ENCODE results near the gene LCN6.
"Not testable (repeated sequence)": the region's sequence is repeated elsewhere in the genome, so short reads cannot be mapped to it uniquely, and the experiment has no call there.

Gene LCN6

DNA sequence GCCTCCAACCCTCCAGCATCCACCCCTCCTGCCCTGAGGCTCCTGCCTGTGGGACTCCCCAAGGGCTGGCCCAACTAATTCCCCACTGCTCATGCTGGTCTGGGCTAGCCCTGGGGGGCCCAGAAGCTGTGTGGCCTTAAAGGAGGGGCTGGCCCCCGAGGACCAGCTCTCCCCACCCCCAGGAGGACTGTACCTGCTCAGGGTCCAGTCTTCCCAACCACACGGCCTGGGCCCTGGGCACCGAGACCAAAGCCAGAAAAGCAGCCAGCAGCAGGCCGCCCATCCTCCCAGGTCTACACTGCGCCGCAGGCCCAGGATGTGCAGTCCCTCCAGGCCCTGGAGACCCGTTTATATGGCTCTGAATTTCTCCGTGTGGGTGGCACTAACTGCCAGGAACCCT, at the start of gene LCN6:
LCN6 (minus strand) TSS at position 325 of the 400 bp plus-strand sequence; CDS start at position 283, 42 bp downstream.
- DNase-seq (ENCODE audit: low spot score): no peak

- not testable (repeated sequence) for DNase-seq (ENCODE audit: low spot score)
Observed at GRCh38 chr9:136796775-136797347, 48.5 kb upstream of the LCN6 start.

GRCh38 chr9:136796238-136796774, 48.0 kb upstream of the LCN6 start, which contains the start of gene CCDC183:
Gene CCDC183, plus strand, starts transcription at chr9:136796338. Its CDS starts 60 bp downstream, at chr9:136796398.
- DNase-seq (ENCODE audit: low spot score): no peak

DNA sequence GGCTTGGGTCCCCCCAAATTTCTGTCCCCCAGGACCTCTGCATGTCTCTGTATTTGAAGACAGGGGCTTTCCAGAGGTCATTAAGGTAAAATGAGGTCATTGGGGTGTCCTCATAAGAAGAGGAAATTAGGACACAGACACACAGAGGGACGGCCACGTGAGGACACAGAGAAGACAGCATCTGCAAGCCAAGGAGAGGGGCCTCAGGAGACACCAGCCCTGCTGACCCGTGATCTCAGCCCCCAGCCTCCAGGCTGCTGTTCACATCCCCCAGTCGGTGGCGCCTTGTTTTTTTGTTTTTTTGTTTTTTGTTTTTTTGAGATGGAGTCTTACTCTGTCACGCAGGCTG, 46.6 kb upstream of the LCN6 start:
- DNase-seq (ENCODE audit: low spot score): no peak

DNA sequence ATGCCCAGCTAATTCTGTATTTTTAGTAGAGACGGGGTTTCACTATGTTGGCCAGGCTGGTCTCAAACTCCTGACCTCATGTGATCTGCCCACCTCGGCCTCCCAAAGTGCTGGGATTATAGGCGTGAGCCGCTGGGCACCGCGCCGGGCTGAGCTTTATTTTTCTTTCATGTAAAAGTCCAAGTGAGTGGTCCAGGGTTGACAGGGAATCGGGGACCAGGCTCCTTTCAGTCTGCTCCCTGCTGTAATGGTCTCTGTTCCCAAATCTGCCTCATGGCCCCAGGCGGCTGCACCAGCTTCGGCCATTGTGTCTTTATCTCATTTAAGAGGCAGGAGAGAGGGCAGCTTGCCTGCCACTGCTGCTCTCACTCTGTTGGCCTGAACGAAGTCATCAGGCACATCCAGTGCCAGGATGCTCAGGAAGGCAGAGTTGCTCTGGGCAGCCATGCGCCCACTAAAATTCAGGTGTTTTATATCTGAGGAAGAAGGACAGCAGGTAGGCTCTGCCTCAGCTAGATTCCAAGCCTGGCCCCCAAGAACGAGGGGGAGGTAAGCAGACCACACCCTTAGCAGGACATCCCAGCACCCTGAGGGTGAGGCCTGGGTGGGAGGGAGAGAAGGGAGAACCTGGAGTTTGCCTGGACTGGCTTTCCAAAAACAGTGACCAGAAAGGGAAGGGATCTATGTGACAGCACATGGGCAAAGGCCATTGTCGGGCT, 46.1 kb upstream of the LCN6 start:
- no peak for DNase-seq (ENCODE audit: low spot score)

GRCh38 chr9:136793086-136793946, 45.0 kb upstream of the LCN6 start:
- no peak for DNase-seq (ENCODE audit: low spot score)

DNA sequence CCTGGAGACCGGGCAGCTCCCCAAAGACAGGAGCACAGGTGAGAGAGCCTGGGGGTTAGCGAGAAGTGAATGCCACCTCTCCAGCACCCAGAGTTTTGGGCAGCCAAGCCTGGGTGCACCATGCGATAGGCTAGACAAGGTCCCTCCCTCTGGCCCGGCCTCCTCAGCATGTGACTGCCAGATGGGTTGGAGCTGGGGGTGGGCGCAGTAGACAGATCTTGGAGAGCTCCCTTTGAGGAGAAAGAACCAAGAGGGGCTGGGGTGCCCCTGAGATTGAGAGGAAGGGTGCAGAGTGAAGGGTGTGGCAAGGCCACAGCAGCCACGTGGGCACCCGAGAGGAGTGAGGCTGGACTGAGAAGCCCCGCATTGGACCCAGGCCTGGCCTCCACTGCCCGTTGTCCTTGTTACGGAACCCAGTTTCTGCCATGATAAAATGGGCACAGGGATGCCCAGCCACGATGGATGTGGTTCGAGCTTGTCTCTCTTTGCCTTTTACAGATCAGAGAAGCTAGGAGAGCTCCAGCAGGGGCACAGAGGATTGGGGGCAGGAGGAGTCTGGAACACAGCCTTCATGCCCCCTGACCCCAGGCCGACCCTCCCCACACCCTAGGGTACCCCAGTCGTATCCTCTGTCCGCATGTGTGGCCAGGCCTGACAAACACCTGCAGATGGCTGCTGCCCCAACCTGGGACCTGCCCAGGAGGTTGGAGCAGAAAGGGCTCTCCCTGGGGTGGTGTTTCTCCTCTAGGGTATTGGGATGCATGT, 44.2 kb upstream of the LCN6 start:
- DNase-seq (ENCODE audit: low spot score): no peak

- no peak for DNase-seq (ENCODE audit: low spot score)
Observed at GRCh38 chr9:136791516-136792276, 43.4 kb upstream of the LCN6 start.

DNA sequence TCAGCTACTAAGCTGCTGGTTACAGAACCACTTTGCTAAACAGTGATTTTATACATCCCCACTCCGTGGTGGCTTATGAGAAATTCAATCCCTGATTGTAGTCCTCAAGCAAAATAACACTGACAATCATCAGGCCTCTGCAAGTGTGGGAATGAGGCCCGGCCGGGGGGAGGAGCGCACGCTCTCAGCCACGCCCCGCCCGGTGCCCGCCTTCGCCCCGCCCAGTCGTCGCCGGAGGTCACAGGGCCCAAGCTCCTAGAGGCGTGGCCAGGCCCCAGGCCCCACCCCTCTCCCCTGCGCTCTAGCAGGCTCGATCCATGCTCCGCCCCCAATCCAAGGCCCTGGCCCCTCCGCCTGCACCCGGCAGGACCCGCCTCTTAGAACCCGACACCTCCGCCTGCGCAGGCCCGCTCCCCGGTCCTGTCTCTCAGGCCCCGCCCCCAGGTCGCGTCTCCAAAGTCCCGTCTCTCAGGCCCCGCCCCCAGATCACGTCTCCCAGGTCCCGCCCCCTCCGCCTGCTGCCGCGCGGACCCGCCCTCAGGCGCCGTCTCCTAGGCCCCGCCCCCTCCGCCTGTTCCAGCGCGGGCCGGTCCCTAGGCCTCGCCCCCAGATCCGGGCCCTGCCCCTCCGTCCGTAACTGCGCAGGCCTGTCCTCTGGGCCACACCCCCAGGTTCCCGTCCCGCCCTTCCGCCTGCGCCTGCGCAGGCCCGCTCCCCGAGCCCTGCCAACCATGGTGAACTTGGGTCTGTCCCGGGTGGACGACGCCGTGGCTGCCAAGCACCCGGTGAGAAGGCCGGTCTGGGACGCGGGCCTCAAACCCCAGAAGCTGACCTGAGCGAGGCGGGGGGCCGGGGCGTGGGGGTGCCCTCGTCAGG, 42.6 kb upstream of the LCN6 start, which contains the start of gene TMEM141:
TMEM141 (plus strand) TSS at position 705 of the 876 bp plus-strand sequence; CDS start at position 732, 27 bp downstream.
- peak; percentile 100 for DNase-seq (ENCODE audit: low spot score)

GRCh38 chr9:136789523-136789937, 41.2 kb upstream of the LCN6 start:
- DNase-seq (ENCODE audit: low spot score): no peak

DNA sequence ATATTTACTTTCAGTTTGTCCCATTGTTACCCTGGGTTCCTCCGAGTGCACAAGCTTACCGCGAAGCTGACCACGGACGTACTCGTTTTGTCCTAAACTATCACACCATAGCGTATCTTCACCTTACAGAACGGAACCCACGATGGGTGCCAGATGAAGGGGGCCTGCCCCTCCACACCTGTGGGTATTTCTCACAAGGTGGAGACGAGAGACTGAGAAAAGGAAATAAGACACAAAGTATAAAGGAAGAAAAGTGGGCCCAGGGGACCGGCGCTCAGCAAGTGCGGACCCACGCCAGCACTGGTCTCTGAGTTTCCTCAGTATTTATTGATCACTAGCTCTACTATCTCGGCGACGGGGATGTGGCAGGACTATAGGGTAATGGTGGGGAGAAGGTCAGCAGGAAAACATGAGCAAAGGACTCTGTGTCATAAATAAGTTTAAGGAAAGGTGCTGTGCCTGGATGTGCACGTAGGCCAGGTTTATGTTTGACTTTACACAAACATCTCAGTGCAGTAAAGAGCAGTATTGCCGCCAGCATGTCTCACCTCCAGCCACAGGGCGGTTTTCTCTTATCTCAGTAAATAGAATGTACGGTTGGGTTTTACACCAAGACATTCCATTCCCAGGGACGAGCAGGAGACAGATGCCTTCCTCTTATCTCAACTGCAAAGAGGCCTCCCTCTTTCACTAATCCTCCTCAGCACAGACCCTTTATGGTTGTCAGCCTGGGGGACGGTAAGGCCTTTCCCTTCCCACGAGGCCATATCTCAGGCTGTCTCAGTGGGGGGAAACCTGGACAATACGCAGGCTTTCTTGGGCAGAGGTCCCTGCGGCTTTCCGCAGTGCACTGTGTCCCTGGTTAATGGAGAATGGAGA, 40.6 kb upstream of the LCN6 start:
- not testable (repeated sequence) for DNase-seq (ENCODE audit: low spot score)

DNA sequence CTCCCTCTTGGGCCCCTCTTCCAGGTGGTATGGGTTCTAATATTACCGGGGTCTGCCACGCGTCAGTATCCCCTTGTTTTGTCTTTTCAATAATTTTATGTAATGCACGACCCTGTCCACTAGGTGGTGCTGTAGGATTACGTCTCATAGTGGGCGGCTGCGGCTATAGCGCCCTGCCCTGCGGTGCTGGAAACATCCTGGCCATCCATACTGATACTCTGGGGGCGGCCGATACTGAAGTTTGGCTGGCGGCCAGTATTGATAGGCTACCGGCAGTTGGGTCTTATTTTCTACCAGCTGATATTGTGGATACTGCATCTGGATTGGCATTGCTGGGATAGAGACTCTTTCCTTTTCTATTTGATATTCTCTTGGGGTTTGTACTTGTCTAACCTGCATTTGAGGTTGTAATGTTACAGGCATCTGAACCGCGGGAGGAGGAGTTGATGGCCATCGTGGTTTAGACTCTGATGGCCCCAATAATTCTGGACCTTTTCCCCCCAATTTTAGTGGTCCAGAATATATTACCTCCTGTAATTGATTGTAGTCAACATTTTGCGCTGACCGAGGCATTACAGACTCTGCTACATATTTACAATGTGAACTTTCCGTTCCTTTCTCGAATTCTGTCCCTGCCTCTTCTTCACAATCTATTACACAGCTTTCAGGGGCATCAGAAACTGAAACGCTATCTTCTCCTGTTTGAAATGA, 39.5 kb upstream of the LCN6 start:
- DNase-seq (ENCODE audit: low spot score): peak; percentile 88

GRCh38 chr9:136786983-136787382, 38.7 kb upstream of the LCN6 start:
- not testable (repeated sequence) for DNase-seq (ENCODE audit: low spot score)

- peak; percentile 85 for DNase-seq (ENCODE audit: low spot score)
Observed at GRCh38 chr9:136786451-136786850, 38.1 kb upstream of the LCN6 start.

GRCh38 chr9:136785565-136786355, 37.4 kb upstream of the LCN6 start:
- DNase-seq (ENCODE audit: low spot score): not testable (repeated sequence)

GRCh38 chr9:136784997-136785361, 36.7 kb upstream of the LCN6 start:
- no peak for DNase-seq (ENCODE audit: low spot score)

DNA sequence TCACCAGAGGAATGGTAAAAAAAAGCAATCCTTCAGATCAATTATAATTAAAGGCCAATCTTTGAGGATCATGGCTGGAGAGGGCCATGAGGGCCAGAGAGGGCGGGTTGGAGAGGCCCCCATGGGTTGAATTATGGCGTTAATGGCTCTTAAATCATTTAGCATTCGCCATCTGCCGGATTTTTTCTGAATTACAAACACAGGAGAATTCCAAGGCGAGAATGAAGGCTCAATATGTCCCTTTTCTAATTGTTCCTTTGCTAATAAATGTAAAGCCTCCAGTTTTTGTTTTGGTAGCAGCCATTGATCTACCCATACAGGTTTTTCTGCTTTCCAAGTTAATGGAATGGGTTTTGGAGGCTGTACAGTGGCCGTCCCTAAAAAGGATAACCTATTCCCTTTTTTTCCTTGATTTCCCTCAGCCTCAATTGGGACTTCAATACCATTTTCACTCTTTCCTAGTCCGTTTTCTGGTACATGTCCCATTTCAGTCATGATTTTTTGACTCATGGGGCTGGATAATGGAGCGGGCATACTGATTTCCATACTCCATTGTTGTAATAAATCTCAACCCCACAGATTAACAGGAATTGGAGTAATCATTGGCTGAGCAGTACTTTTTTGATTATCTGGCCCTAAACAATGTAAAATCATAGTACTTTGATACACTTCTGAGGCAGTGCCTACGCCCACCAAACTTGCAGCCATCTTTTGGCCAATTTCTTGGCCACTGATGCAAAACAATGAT, 36.1 kb upstream of the LCN6 start:
- DNase-seq (ENCODE audit: low spot score): no peak

All from Ammon's horn (tissue), 1 donor.